GM21360 (cell line): ENCODE measurements around the gene EIF1AX.
"Not testable (repeated sequence)": the region's sequence is repeated elsewhere in the genome, so short reads cannot be mapped to it uniquely, and the experiment has no call there.

Source experiments
- ATAC-seq: cut with Tn5 transposase; IDR thresholded peaks from one replicate; pipeline ENCODE4 v1.9.1; 2021; ENCODE audit warnings: mild to moderate bottlenecking, moderate library complexity; ENCODE audit not compliant: unreplicated experiment

EIF1AX gene, protein sequence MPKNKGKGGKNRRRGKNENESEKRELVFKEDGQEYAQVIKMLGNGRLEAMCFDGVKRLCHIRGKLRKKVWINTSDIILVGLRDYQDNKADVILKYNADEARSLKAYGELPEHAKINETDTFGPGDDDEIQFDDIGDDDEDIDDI

DNA sequence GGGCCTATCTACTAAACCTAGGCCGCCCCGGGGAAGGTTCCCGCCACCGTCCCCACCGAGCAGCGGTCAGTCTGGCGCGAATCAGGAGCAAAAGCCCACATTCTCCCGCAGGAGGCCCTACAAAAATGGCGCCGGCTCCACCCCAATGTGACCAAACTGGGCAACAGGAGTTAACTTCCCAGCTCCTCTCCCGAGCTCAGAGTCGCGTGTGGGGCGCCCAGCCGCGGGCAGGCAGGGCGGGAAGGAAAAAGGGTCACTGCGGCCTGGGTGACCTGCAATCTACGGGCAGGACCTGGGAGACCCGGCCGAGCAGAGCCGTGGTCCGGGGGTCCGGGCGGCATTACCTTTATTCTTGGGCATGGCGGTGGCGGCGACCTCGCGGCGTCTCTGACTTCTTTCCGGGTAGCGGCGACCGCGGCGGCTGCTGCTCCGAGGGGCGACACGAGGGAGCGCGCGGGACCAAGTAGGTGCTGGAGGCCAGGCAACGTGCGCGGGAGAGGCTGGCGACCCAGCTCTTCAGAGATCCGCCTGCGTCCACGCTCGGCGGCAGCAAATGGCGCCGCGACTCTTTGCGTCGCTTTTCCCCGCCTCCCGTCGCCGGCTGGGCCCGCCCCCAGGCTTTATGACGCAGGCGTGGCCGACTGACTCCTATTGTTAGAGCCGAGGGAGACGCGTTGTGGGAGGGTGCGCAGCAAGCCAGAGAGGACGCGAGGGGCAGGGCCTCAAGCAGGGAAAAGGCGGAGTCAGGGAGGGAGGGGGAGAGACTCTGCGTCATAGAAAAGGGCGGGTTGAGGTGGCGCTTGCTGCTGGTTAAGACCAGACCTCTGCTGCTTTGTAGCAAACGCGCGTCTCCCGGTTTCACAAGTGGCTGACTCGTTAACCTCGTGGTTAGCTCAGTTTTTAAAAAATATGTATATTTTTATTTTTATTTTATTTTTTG lies at the start of gene EIF1AX:
Gene EIF1AX, minus strand, starts transcription at position 558 of the 940 bp plus-strand sequence. Its CDS starts 198 bp downstream, at position 360.
- ATAC-seq, result peak; percentile 99

DNA sequence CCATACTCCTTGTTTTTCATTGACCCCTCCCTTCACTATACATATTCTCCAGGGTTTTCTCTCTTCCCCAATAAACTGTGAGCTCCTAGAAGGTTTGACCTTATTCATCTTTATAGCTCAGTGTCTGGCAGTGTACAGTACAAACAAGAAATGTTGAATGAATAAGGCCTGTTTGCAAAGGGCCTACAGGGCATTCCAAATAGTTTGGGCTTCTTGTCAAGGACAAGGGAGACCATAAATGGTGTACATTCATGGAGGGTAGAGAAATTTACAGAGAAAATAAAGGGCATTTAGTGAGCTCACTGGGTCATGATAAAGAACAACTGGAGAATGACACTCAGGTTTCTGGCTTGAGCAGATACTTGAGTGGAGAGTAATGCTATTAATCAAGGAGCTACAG lies 47.5 kb upstream of the EIF1AX start:
- no peak for ATAC-seq

DNA sequence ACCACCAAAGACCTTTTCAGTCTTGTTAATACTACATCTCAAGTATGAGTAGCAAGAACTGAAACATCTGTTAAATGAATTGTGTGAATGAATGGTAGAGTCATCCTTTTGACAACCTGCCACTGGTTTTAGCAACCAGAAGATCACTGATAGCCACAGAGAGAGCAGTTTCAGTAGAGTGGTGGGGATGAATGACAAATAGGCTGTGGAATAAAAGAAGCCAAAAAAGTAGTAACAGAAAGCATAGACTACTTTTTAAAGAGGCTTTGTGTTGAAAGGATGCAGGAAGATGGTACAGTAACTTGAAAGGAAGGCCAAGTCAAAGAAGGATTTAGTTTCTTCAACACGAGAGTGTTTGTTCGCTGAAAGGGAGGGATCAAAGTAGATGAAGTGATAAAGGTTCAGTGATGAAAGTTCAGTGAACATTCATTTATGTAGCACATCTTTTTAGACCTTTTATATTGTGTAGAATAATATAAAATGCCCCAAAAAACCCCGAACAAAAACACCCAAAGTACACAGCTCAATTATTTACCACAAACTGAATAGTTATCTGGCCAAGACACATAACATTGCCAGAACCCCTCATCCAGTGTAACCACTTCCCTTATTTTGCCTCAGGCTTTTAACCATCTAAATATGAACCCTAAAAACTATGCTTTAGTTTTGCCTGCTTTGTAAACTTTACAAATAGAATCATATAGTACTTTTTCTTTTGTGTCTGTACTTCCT lies 40.1 kb upstream of the EIF1AX start:
- ATAC-seq, result peak; percentile 52

DNA sequence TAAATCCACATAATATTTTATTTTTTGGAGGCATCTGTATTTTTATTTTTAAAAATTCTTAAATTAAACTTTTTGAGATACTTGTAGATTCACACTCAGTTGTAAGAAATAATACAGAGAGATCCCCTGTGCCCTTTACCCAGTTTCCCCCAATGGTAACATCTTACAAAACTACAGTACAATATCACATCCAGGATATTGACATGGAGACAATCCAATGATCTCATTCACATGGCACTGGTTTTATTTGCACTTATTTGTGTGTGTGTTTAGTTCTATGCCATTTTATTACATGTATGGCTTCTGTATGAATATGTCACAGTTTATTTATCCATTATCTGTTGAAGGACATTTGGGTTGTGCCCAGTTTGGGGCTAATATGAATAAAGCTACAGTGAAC lies 35.5 kb upstream of the EIF1AX start:
- ATAC-seq, result no peak

DNA sequence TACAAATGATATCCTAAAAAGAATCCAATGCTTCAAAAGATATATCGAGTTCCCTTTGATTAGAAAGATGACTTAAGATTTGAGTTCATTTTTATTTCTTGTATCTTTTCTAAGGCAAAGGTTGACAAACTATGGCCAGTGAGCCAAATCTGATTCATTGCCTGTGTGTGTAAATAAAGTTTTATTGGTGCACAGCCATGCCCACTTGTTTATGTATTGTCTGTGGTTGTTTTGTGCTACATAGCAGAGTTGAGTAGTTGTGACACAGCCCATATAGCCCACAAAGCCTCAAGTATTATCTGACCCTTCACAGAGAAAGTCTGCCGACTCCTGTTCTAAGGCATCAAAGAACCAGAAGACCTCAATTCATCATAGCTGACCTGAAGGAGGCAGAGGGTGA lies 32.2 kb upstream of the EIF1AX start:
- no peak for ATAC-seq

DNA sequence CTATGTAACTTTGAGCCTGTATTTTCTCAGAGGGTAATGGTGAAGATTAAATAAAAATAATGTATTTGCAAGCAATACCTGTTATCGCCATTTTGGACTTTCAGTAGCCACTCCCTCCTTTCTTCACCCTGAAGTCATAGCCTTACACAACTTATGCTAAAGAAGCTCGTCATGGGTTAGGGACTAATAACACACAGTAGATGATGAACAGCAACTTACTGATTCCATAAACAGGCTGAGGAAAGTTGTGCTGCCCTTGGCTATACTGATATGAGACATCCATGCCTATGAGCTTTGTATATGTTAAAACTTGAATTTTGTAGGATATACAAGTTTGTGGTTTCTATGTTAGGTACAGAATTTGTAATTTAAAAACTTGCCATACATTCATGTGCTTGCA lies 31.7 kb upstream of the EIF1AX start:
- ATAC-seq, result no peak

DNA sequence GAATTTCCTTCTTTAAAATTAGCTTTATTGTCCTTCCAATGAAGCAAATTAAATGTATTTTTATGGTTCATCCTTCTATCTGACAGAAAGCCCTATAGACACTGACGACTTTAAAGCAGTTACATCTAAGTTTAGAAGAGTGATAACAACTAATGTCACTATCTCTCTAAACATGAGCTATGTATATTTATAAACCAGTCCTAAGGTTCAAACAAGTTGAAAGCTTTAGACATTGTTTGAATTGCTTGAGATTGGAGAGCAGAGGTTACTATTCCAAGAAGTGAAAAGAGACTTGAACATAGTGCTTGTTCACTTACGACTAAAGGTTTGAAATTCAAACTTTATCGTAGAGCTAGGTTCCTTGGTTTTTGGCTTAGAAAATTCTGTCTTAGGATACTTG lies 30.2 kb upstream of the EIF1AX start:
- ATAC-seq, result no peak

DNA sequence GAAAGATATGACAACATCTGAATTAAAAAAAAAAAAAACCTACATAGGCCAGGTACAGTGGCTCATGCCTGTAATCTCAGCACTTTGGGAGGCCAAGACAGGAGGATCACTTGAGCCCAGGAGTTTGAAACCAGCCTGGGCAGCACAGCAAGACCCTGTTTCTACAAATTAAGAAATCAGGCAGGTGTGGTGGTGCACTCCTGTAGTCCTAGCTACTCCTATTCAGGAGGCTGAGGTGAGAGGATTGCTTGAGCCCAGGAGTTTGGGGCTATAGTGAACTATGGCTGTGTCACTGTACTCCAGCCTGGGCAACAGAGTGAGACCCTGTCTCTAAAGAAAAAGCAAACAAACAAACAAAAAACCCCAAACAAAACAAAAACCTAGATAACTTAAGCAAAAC lies 20.9 kb upstream of the EIF1AX start:
- ATAC-seq, result not testable (repeated sequence)

DNA sequence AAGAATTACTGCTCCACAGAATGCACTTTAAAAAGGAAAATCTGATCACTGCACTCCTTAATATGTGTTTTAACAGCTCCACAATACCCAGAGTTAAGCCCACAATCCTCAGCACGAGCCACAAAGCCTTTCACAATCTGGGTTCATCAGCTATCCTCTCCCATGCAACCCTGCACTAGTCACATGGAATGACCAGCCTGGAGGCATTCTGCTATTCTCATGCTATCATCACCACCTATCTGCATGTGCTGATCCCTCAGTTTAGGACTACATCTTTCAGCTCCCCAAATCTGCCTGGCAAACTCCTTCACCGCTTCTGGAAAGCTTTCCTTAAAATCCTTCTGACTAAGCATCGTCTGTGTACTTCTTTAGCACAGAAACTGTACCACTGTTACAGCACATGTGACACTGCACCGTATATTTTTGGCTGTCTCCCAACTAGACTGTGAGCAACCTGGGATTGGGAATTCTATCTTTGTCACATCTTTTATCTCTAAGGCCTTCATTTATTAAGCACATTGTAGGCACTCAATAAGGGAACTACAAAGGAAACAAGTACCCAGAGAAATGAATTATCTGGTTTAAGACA lies 18.3 kb upstream of the EIF1AX start:
- no peak for ATAC-seq

DNA sequence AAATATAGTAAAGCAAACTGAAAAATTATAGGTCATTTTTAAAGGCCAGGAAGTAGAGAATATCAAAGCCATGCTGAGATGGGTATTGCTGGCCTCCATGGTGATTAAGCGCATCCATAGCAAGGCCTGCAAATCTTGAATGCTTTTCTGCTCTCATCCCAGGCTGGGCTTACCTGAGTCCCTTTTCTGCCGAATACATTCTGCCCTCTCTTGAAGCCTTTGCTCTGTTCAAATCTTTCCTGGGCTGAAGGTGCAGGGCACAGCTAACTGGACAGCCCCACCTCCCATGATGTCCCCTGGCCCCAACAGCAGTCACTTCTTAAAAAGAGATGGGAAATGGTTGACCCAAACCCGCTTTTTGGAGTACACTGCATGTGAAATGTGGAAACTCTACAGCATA lies 10.1 kb upstream of the EIF1AX start:
- no peak for ATAC-seq

DNA sequence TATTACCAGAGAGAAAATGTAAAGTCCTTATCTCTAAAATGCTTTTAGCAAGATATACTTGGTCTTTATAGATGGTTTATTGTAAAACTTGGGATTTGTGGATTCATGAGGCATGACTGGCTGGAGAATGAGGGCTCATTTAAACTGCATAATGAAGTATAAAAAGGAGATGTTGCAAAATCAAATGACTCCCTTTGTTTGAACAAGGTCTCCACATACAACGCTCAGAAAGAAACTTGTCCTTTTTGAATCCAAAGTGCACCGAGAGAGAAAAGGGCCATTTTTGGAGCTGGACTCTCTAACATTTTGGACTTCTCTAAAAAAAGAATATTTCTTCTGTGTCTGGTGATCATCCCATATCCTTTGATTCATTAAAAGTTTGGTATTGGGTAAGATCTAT lies 7.7 kb upstream of the EIF1AX start:
- ATAC-seq, result no peak

DNA sequence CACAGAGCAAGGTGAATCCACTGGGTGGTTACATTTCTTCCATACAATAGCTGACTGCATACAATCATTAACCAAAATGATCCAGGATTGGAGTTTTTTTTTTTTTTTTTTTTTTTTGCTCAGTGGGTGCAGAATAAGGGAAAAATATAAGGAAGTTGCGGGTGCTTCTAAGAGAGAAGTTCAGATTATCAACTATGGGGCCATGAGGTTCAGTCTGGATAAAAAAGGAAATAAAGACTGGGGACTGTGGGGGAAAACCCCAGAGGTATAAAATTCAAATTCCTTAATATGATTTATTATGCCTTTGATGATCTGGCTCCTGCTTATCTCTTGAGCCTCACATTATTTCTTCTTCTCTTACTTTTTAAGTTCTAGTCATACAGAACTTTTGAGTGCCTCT lies 5.9 kb upstream of the EIF1AX start:
- ATAC-seq, result no peak

DNA sequence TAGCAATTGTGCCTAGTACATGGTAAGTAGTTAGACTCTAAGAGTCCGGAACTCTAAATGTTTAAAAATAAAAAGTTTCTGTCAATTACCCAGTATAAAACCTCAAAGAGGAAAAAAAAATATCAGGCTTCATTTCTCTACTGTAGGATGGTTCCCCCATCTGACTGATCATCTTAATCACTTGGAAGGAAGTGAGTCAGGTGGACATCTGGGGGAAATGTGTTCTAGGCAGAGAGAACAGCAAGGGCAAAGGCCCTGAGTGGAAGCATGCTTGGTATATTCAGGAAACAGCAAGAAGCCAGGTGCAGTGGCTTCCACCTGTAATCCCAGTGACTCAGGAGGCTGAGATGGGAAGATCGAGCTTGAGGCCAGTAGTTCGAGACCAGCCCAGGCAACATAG lies 2.9 kb upstream of the EIF1AX start:
- no peak for ATAC-seq

DNA sequence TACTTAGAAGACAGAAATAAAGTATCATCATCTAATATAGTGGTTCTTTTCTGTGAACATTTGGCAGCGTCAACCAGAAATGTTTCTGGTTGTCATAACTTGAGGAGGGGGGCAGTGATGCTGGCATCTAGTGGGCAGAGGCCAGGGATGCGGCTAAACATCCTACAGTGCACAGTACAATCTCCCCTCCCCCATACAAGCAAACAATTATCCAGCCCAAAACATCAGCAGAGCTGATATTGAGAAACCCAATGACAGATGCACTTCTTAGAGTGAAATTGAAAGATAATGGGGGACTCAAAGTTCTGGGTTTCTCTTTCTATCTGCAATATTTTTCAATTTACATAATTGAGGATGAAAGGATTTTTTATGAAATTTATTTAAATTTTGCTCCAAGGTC lies 1.9 kb upstream of the EIF1AX start:
- no peak for ATAC-seq

DNA sequence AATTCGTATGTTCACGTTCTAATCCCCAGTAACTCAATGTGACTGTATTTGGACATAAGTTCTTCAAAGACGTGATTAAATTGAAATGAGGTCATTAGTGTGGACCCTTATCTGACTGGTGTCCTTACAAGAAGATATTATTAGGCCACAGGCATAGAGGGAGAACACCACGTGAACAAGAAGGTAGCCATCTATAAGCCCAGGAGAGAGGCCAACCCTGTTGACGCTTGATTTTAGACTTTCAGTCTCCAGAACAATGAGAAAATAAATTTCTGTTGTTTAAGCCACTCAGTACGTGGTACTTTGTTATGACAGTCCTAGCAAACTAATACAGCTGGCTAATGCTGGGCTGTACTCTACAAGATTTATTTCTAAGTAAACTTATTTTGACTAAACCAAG lies 1.5 kb upstream of the EIF1AX start:
- ATAC-seq, result no peak

DNA sequence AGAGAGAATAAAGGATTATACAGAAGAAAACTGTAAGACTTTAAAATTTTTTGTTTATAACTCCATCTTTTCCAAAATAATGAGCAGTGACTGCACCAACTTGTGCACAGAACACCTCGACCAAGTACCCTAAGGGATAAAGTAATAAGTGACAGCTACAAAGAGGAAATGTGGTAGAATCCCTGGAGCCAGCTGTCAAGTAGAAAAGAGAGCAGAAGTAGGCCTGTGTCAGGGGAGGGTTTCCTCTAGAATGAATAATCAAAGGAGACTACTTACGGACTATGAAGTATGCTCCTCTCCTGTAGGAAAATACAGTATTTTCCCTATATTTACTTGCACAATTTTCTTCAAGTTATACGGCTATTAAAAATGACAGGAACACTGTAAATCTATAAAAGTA lies 1.2 kb downstream of the EIF1AX start:
- no peak for ATAC-seq

DNA sequence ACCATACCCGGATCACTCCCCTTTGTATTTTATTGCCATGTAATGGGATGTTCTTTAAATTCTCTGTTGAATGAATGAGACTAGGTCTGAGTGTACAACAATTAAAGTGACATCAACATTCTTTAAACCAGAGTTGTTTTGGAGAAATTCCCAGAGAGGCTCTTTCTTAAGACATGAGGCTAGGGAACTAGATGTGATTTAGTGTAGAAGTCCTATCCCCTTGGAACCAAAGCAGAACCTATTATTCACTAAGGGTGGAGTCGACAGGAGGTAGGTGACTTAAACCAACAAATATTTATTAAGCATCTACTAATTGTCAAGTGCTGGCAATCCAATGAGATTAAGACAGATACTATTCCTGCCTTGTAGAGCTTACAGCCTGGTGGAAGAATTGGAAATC lies 1.7 kb downstream of the EIF1AX start:
- no peak for ATAC-seq

DNA sequence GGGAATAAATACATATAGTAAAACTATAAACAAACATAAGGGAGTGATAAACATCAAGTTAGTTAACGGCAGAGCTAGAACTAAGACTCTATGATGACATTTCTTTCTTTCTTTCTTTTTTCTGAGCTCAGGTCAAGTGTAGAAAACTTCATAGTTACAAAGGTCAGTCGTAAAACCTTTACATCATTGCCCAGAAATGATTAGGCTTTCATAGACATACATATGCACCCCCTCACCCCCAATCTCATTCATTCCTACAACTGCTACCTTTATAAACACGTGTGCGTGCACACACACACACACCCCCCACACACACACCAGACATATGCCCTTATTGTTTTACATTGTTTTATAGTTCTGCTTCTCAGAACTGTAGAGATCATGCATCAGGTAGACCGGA lies 5.7 kb downstream of the EIF1AX start:
- no peak for ATAC-seq

DNA sequence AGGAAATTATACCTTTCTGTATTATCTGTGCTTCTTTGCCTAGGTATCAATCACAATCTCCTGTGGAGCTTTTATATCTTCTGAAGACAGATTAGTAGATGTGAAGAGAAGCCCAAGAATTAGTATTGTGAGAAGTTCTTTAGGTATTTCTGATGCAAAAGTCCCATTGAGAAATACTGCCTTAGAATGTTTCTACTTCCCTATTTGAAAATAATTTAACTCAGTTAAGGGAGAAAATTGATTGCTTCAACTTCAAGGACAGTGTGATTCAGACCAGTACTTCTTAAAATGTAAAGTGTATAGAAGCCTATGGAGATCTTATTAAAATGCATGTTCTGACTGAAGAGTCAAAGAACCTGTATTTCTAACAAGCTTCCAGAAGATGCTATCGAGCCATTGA lies 9.0 kb downstream of the EIF1AX start:
- no peak for ATAC-seq

DNA sequence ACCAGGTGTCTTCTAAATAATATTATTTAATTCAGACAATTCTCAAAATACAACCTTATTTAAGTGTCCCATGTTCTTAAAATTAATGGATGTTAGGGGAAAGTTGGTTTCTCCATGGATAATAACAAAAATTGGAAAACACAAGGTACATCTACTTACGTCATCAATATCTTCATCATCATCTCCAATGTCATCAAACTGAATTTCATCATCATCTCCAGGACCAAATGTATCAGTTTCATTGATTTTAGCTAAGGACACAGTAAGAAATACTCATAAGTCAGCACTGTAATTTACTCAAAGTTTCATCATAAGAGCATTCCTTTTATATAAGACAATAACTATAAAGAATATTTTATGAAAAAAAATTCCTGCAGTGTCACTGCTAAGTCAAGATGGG lies 11.3 kb downstream of the EIF1AX start:
- ATAC-seq, result no peak

DNA sequence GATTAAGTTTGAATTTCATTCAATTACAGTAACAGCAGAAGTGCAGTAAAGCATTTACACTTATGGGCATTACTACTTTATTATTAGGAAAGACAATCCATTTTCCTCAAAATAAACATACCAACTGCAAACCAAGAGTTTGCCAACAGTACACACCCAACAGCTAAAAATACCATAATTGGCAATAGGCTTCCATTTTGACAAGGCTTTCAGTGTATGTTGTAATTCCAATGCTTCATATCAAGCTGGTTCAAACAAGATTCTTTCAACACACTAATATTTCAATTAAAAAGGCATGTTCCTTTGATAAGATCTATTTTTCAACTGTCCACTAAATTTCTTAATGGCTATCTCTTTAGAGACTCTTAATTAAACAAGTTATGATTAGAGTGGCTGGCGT lies 12.1 kb downstream of the EIF1AX start:
- no peak for ATAC-seq

DNA sequence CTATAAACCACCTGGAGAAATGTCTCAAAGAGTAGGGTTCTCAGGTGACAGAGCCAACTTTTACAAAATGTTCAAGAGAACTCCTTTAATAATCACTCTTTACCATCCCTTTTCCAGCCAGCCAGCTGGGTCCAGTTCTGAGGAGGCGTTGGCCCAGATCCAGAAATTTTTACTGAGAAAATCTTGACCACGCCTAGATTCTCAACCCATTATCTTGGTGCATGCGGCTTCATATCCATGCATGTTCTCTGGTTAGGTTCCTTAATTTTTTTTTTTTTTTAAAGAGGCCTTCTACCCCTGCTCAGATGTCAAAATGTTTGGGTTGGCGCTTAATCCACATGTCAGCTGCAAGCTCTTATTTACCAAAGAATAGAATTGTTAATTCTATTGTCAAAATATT lies 13.0 kb downstream of the EIF1AX start:
- ATAC-seq, result no peak
